CD14-positive monocyte (primary cell): ENCODE measurements around the gene DLGAP1. TPM values are rescaled to one million over a fixed set of nuclear protein-coding genes. Genes with fewer than 3 reads are reported as not detected.

ENCODE experiments used
- DNase-seq, 3 donors: peaks; one replicate each; pipeline ENCODE4 v3.0.0-alpha.2; 2011 to 2022
- H2AFZ ChIP-seq: 2 replicates; pipeline ENCODE4 v1.6.0; 2012; ENCODE audit warnings: mild to moderate bottlenecking, low read depth, low read length, inconsistent platforms; ENCODE audit not compliant: insufficient read depth, poor library complexity, severe bottlenecking
- H3K27ac ChIP-seq, 2 donors: 1 replicate in 1 of 2; 2 replicates in 1 of 2; pipeline ENCODE4 v1.5.1; 2012 to 2013; ENCODE audit warnings: low read length in 2 of 2, control low read depth in 1 of 2, inconsistent platforms in 1 of 2, low read depth in 1 of 2, mild to moderate bottlenecking in 1 of 2
- H3K27me3 ChIP-seq, 2 donors: one replicate each; pipeline versions ENCODE4 v1.6.0 to v1.6.1; 2011 to 2013; ENCODE audit warnings: low read length in 2 of 2; ENCODE audit not compliant: control insufficient read depth in 2 of 2, insufficient read depth in 2 of 2
- H3K36me3 ChIP-seq, 2 donors: replicated peaks in 1 of 2; 1 replicate in 1 of 2; 2 replicates in 1 of 2; pipeline versions ENCODE4 v1.5.1 to v1.6.1; 2012 to 2013; ENCODE audit warnings: low read length in 2 of 2, control low read depth in 1 of 2, inconsistent platforms in 1 of 2, mild to moderate bottlenecking in 1 of 2; ENCODE audit not compliant: insufficient read depth in 2 of 2, control insufficient read depth in 1 of 2
- H3K4me1 ChIP-seq, 2 donors: 1 replicate in 1 of 2; 2 replicates in 1 of 2; pipeline versions ENCODE4 v1.5.1 to v1.6.1; 2012 to 2013; ENCODE audit warnings: low read length in 2 of 2, control low read depth in 1 of 2, inconsistent platforms in 1 of 2, mild to moderate bottlenecking in 1 of 2, moderate library complexity in 1 of 2; ENCODE audit not compliant: insufficient read depth in 2 of 2, control insufficient read depth in 1 of 2
- H3K4me2 ChIP-seq: replicated peaks from 2 replicates; pipeline ENCODE3; 2012; ENCODE audit warnings: low read length, moderate library complexity, mild to moderate bottlenecking; ENCODE audit not compliant: poor library complexity, severe bottlenecking; ENCODE audit errors: extremely low read depth
- H3K4me3 ChIP-seq, 3 experiments: fragments of 200-600 bp in 1 of 3; sonication (generic) in 1 of 3; replicated peaks in 1 of 3; 1 replicate in 2 of 3; 2 replicates in 1 of 3; pipeline ENCODE4 v1.5.1; 2011 to 2013; ENCODE audit warnings: low read length in 3 of 3, mild to moderate bottlenecking in 3 of 3, control low read depth in 2 of 3, low read depth in 2 of 3, inconsistent platforms in 1 of 3, moderate library complexity in 1 of 3
- H3K79me2 ChIP-seq: 2 replicates; pipeline ENCODE4 v1.6.0; 2012; ENCODE audit warnings: mild to moderate bottlenecking, control low read depth, inconsistent platforms, low read length, moderate library complexity; ENCODE audit not compliant: insufficient read depth
- H3K9ac ChIP-seq: 2 replicates; pipeline ENCODE4 v1.6.0; 2017; ENCODE audit warnings: low read length, mild to moderate bottlenecking; ENCODE audit not compliant: insufficient read depth, poor library complexity, severe bottlenecking
- H3K9me3 ChIP-seq, 2 donors: replicated peaks in 1 of 2; 1 replicate in 1 of 2; 2 replicates in 1 of 2; pipeline versions ENCODE4 v1.5.1 to v1.6.1; 2012 to 2013; ENCODE audit warnings: low read length in 2 of 2, control low read depth in 1 of 2; ENCODE audit not compliant: control insufficient read depth in 1 of 2, insufficient read depth in 1 of 2
- H4K20me1 ChIP-seq: 2 replicates; pipeline ENCODE4 v1.6.0; 2012; ENCODE audit warnings: mild to moderate bottlenecking, low read length, control low read depth, moderate library complexity; ENCODE audit not compliant: insufficient read depth
- H3K27ac Mint-ChIP-seq, 7 donors: one replicate each; pipeline ENCODE4 v1.8.0; 2020; ENCODE audit warnings: mild to moderate bottlenecking in 7 of 7, mixed read lengths in 7 of 7, moderate library complexity in 6 of 7, inconsistent platforms in 2 of 7
- H3K27me3 Mint-ChIP-seq, 3 donors: one replicate each; pipeline ENCODE4 v1.8.0; 2021 to 2022; ENCODE audit warnings: low read depth in 3 of 3, mild to moderate bottlenecking in 3 of 3, mixed read lengths in 3 of 3, moderate library complexity in 3 of 3, inconsistent platforms in 1 of 3
- H3K36me3 Mint-ChIP-seq, 2 donors: one replicate each; pipeline ENCODE4 v1.8.0; 2020; ENCODE audit warnings: mixed read lengths in 2 of 2, inconsistent platforms in 1 of 2, mild to moderate bottlenecking in 1 of 2
- H3K4me1 Mint-ChIP-seq: one replicate; pipeline ENCODE4 v1.8.0; 2020; ENCODE audit warnings: mild to moderate bottlenecking, mixed read lengths
- H3K4me3 Mint-ChIP-seq, 2 donors: one replicate each; pipeline ENCODE4 v1.8.0; 2020; ENCODE audit warnings: mild to moderate bottlenecking in 2 of 2, mixed read lengths in 2 of 2, moderate library complexity in 1 of 2
- H3K9me3 Mint-ChIP-seq, 7 donors: one replicate each; pipeline ENCODE4 v1.8.0; 2020 to 2022; ENCODE audit warnings: mixed read lengths in 7 of 7, mild to moderate bottlenecking in 6 of 7, moderate library complexity in 6 of 7, inconsistent platforms in 2 of 7
- WGBS: methylation state at CpG from one replicate; pipeline ENCODE4 v1.1.5; 2013; ENCODE audit warnings: missing lambda C conversion rate; ENCODE audit not compliant: insufficient coverage; 5-methylcytosine and 5-hydroxymethylcytosine counted together
- intact Hi-C, 2 donors: fragments of 100-400 bp; cut with micrococcal nuclease; formaldehyde crosslinking; loops; one replicate each; pipeline versions ENCODE4 v1.15.0 to v1.15.1; 2023
- polyA plus RNA-seq, 3 donors: library from polyadenylated mRNA; depleted of rRNA in 1 of 3; unstranded in 2 of 3; stranded (reverse) in 1 of 3; fragments of 300-500 nt in 2 of 3; fragments of >200 nt in 1 of 3; fragmentation: Illumina TruSeq in 2 of 3; gene quantifications; 1 replicate in 2 of 3; 2 replicates in 1 of 3; pipeline ENCODE4 v1.2.3, GENCODE V29; 2012 to 2021
- TF ChIP-seq, protein P1 (sequence below): fragments of 200-600 bp; IDR thresholded peaks from one replicate; pipeline ENCODE4 v1.8.0; 2022; ENCODE audit warnings: antibody characterized with exemption, mild to moderate bottlenecking

The DLGAP1 gene
- polyA plus RNA-seq, 3 donors, result 0.09 to 0.42 TPM; not detected in 1

- no peak overlapping the region for H3K4me3 ChIP-seq
- TF ChIP-seq, protein P1, sequence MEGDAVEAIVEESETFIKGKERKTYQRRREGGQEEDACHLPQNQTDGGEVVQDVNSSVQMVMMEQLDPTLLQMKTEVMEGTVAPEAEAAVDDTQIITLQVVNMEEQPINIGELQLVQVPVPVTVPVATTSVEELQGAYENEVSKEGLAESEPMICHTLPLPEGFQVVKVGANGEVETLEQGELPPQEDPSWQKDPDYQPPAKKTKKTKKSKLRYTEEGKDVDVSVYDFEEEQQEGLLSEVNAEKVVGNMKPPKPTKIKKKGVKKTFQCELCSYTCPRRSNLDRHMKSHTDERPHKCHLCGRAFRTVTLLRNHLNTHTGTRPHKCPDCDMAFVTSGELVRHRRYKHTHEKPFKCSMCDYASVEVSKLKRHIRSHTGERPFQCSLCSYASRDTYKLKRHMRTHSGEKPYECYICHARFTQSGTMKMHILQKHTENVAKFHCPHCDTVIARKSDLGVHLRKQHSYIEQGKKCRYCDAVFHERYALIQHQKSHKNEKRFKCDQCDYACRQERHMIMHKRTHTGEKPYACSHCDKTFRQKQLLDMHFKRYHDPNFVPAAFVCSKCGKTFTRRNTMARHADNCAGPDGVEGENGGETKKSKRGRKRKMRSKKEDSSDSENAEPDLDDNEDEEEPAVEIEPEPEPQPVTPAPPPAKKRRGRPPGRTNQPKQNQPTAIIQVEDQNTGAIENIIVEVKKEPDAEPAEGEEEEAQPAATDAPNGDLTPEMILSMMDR, result no peak
- no peak for DNase-seq
- intact Hi-C loops, result no loop called here
- no peaks in the 10 kb centered on the region for H3K27me3 ChIP-seq
- WGBS, result 62% methylated on average over 3 of the region's 7 CpGs
- no peaks in the 10 kb centered on the region for H4K20me1 ChIP-seq
- no peaks in the 10 kb centered on the region for H3K79me2 ChIP-seq
- no peaks in the 10 kb centered on the region for H3K36me3 ChIP-seq
- no peaks in the 10 kb centered on the region for H3K4me1 ChIP-seq
- Mint-ChIP-seq H3K4me1 (no peaks in the 10 kb centered on the region), H3K36me3 (no peaks in the 10 kb centered on the region), H3K4me3 (no peak overlapping the region), H3K27ac (no peak overlapping the region), H3K27me3 (peaks cover 2 to 7% (median 4%) of the 10 kb centered on the region in 3 donors), H3K9me3 (peaks cover 0 to 3% (median 0%) of the 10 kb centered on the region in 7 donors)
- no peaks in the 10 kb centered on the region for H3K9me3 ChIP-seq
- H3K27ac ChIP-seq, result no peak overlapping the region
- no peak overlapping the region for H2AFZ ChIP-seq
- no peak overlapping the region for H3K9ac ChIP-seq
- no peak overlapping the region for H3K4me2 ChIP-seq
These were observed 335.9 kb downstream of the DLGAP1 start for GRCh38 chr18:4119127-4119648.

GRCh38 chr18:4108016-4108415 lies 347.1 kb downstream of the DLGAP1 start:
- Histone ChIP-seq H3K79me2 (no peaks in the 10 kb centered on the region), H3K9ac (no peak overlapping the region), H3K4me3 (no peak overlapping the region), H2AFZ (no peak overlapping the region), H3K4me1 (no peaks in the 10 kb centered on the region), H3K4me2 (no peak overlapping the region), H3K27me3 (no peaks in the 10 kb centered on the region), H3K27ac (no peak overlapping the region), H3K9me3 (no peaks in the 10 kb centered on the region), H4K20me1 (no peaks in the 10 kb centered on the region), H3K36me3 (no peaks in the 10 kb centered on the region)
- Mint-ChIP-seq H3K36me3 (no peaks in the 10 kb centered on the region), H3K9me3 (no peaks in the 10 kb centered on the region), H3K27ac (no peak overlapping the region), H3K27me3 (peaks cover 2 to 3% (median 3%) of the 10 kb centered on the region in 3 donors), H3K4me1 (no peaks in the 10 kb centered on the region), H3K4me3 (no peak overlapping the region)
- intact Hi-C loops, result loop anchor here (5.0 kb wide), 1 partner anchor 949 kb away; no protein-coding TSS in a partner anchor
- TF ChIP-seq, protein P1, result no peak
- no CpG with 5 or more reads among the region's 1 CpG for WGBS
- DNase-seq, result no peak
